Gastrocnemius medialis (tissue), 4 donors: ENCODE results near the gene MBOAT7. TPM values are rescaled to one million over a fixed set of nuclear protein-coding genes. Genes with fewer than 3 reads are reported as not detected.
"Not testable (repeated sequence)": the region's sequence is repeated elsewhere in the genome, so short reads cannot be mapped to it uniquely, and the experiment has no call there.

Experiments used
- ATAC-seq, 2 donors: fragments of 150-250 bp; one replicate each; pipeline ENCODE4 v1.9.1; 2016
- DNase-seq, 2 donors: peaks; one replicate each; pipeline ENCODE4 v3.0.0-alpha.2; 2019
- H3K27ac ChIP-seq, 4 donors: fragments of 200-600 bp; sonication (generic); 1 replicate in 1 of 4; 2 replicates in 3 of 4; pipeline ENCODE4 v1.5.1; 2016 to 2018; ENCODE audit warnings: mild to moderate bottlenecking in 2 of 4, moderate library complexity in 1 of 4
- H3K27me3 ChIP-seq, 3 donors: fragments of 200-600 bp; sonication (generic) in 2 of 3; 1 replicate in 1 of 3; 2 replicates in 2 of 3; pipeline versions ENCODE4 v1.5.1 to v1.6.0; 2016 to 2019; ENCODE audit warnings: mild to moderate bottlenecking in 1 of 3, moderate library complexity in 1 of 3
- H3K36me3 ChIP-seq, 2 donors: fragments of 200-600 bp; sonication (generic) in 1 of 2; one replicate each; pipeline ENCODE4 v1.5.1; 2017 to 2018
- H3K4me1 ChIP-seq, 2 donors: fragments of 200-600 bp; sonication (generic) in 1 of 2; one replicate each; pipeline ENCODE4 v1.5.1; 2016 to 2017; ENCODE audit warnings: mild to moderate bottlenecking in 2 of 2
- H3K4me3 ChIP-seq, 4 donors: fragments of 200-600 bp; sonication (generic) in 3 of 4; 1 replicate in 1 of 4; 2 replicates in 3 of 4; pipeline ENCODE4 v1.5.1; 2016 to 2019; ENCODE audit warnings: mild to moderate bottlenecking in 2 of 4
- H3K9me3 ChIP-seq, 3 donors: fragments of 200-600 bp; sonication (generic) in 2 of 3; 1 replicate in 1 of 3; 2 replicates in 2 of 3; pipeline ENCODE4 v1.5.1; 2016 to 2019
- CTCF ChIP-seq, 5 experiments: fragments of 450-650 bp in 3 of 5; fragments of 200-600 bp in 2 of 5; sonication (generic) in 2 of 5; IDR thresholded peaks in 4 of 5; conservative IDR thresholded peaks in 1 of 5; 1 replicate in 4 of 5; 2 replicates in 1 of 5; pipeline ENCODE4 v1.5.1; 2016 to 2019; ENCODE audit warnings: antibody characterized with exemption in 5 of 5, mild to moderate bottlenecking in 3 of 5, moderate library complexity in 3 of 5
- POLR2A ChIP-seq, 2 donors: fragments of 450-650 bp; IDR thresholded peaks; one replicate each; pipeline ENCODE4 v1.6.1; 2017; ENCODE audit warnings: antibody characterized with exemption in 2 of 2, mild to moderate bottlenecking in 2 of 2, moderate library complexity in 2 of 2
- in situ Hi-C, 4 donors: fragments of 200-750 bp; cut with MboI; loops; one replicate each; pipeline versions ENCODE4 v1.15.0 to v1.8.0; 2017; ENCODE audit warnings: low sequenced_read_pairs in 4 of 4
- intact Hi-C: fragments of 100-400 bp; cut with DNase I; formaldehyde crosslinking; loops from one replicate; pipeline ENCODE4 v1.15.1; 2023; ENCODE audit warnings: low total_unique reads
- total RNA-seq, 4 donors: library from RNA; depleted of rRNA; stranded (reverse); fragments of >200 nt; gene quantifications; one replicate each; pipeline versions ENCODE4 v1.1.0 to v1.2.3, GENCODE V29; 2016

The MBOAT7 gene
- total RNA-seq, 4 donors from 2014 or later, result 11.6 to 36.4 (median 19.3) TPM

GRCh38 chr19:54183431-54183830, 5.9 kb downstream of the MBOAT7 start:
- in situ Hi-C loops (no loop called here), intact Hi-C loops (no loop called here)
- no peak overlapping the region for H3K27ac ChIP-seq
- H3K4me1 ChIP-seq, result peaks cover under 1 to 2% of the 10 kb centered on the region in 2 donors
- no peaks in the 10 kb centered on the region for H3K9me3 ChIP-seq
- ATAC-seq, result no peak
- H3K36me3 ChIP-seq, result no peaks in the 10 kb centered on the region
- DNase-seq, result no peak
- TF ChIP-seq POLR2A (IDR thresholded peaks at IDR 0.05), result no peak
- TF ChIP-seq CTCF (IDR thresholded peaks at IDR 0.05 in 4 of 5, conservative IDR thresholded peaks at IDR 0.05 in 1 of 5), result no peak
- H3K27me3 ChIP-seq, result no peaks in the 10 kb centered on the region
- no peak overlapping the region for H3K4me3 ChIP-seq

GRCh38 chr19:54181894-54182293, 7.5 kb downstream of the MBOAT7 start:
- H3K4me3 ChIP-seq, ATAC-seq, H3K4me1 ChIP-seq, H3K27me3 ChIP-seq, H3K9me3 ChIP-seq, in situ Hi-C loops, H3K36me3 ChIP-seq, DNase-seq, H3K27ac ChIP-seq, intact Hi-C loops: not testable (repeated sequence)

DNA sequence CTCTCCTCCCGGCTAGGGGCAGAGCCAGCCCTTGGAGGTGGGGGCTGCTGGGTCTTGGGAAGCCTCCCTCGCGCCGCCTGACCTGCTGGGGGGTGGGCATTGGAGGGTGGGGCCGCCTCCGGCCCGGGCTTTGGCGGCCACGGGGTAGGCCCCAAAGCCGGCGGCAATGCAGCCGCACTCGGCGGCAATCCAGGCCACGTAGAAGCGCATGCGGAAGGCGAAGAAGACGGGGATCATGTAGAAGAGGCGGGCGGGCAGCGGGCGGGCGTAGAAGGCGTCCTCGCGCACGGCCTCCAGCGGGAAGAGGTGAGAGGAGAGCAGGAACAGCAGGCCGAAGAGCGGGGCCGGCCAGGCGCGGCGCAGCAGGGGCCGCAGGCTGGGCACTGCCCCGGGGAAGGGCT, 8.7 kb downstream of the MBOAT7 start:
- Histone ChIP-seq H3K4me3 (no peak overlapping the region), H3K36me3 (no peaks in the 10 kb centered on the region), H3K27me3 (no peaks in the 10 kb centered on the region), H3K9me3 (no peaks in the 10 kb centered on the region), H3K4me1 (no peaks in the 10 kb centered on the region), H3K27ac (no peak overlapping the region)
- in situ Hi-C loops, result no loop called here
- no peak for DNase-seq
- no peak for ATAC-seq
- intact Hi-C loops, result no loop called here
- TF ChIP-seq CTCF (IDR thresholded peaks at IDR 0.05 in 4 of 5, conservative IDR thresholded peaks at IDR 0.05 in 1 of 5), result no peak
- TF ChIP-seq POLR2A (IDR thresholded peaks at IDR 0.05), result no peak

- in situ Hi-C loops (no loop called here), intact Hi-C loops (no loop called here)
- H3K9me3 ChIP-seq, result no peaks in the 10 kb centered on the region
- no peak for DNase-seq
- H3K27me3 ChIP-seq, result no peaks in the 10 kb centered on the region
- no peak overlapping the region for H3K27ac ChIP-seq
- H3K36me3 ChIP-seq, result no peaks in the 10 kb centered on the region
- no peaks in the 10 kb centered on the region for H3K4me1 ChIP-seq
- no peak for TF ChIP-seq CTCF (IDR thresholded peaks at IDR 0.05 in 4 of 5, conservative IDR thresholded peaks at IDR 0.05 in 1 of 5)
- no peak for TF ChIP-seq POLR2A (IDR thresholded peaks at IDR 0.05)
- H3K4me3 ChIP-seq, result no peak overlapping the region
- ATAC-seq, result no peak
Observed at GRCh38 chr19:54179921-54180461, 9.4 kb downstream of the MBOAT7 start.

DNA sequence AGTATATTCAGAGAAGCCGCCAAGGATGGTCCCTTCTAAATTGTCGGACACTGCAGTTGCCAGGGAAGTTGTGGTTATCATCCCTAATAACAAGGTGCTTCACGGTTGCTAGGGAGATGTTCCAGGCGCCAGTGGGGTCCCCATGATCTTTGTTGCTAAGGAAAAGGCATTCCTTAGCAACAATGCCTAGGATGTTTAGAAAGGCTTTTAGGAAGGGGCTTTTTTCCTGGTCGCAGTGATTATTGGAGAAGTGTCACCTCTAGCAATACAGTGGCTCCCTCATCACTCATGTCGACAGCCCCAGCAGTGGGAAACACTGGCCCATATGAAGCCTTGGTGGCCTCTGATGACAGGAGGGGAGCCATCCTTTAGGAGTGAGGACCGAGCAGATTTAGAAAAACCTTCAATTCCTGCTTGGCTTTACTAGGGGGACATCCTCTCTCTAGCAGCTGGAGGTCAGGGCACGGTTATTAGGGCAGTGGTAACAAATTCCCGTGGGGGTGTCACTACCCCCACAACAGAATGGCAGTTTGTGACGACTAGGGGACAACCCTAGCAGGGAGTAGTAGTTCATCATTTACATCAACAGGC, 10.0 kb downstream of the MBOAT7 start:
- ATAC-seq (no peak), DNase-seq (no peak)
- no peak overlapping the region for H3K4me3 ChIP-seq
- H3K27me3 ChIP-seq, result no peaks in the 10 kb centered on the region
- in situ Hi-C loops (no loop called here), intact Hi-C loops (no loop called here)
- H3K9me3 ChIP-seq, result no peaks in the 10 kb centered on the region
- H3K36me3 ChIP-seq, result no peaks in the 10 kb centered on the region
- no peak for TF ChIP-seq POLR2A (IDR thresholded peaks at IDR 0.05)
- no peak overlapping the region for H3K27ac ChIP-seq
- no peaks in the 10 kb centered on the region for H3K4me1 ChIP-seq
